Activated T-cell treated with anti-CD3 and anti-CD28 coated beads, Interleukin-2, amount 50 U/mL, for 4 hours (primary cell): Measurements from ENCODE around the gene PLEKHH1. TPM values are rescaled to one million over a fixed set of nuclear protein-coding genes. Genes with fewer than 3 reads are reported as not detected.
"Not testable (repeated sequence)": the region's sequence is repeated elsewhere in the genome, so short reads cannot be mapped to it uniquely, and the experiment has no call there.

ENCODE experiments used
- ATAC-seq, 2 donors: fragments of 200-7000 bp; cut with Tn5 transposase; one replicate each; pipeline ENCODE4 v1.10.0; 2021
- DNase-seq: peaks from one replicate; pipeline ENCODE4 v3.0.0-alpha.2; 2020
- H3K27me3 Mint-ChIP-seq: one replicate; pipeline ENCODE4 v1.8.0; 2021; ENCODE audit warnings: low read depth, mixed read lengths
- H3K36me3 Mint-ChIP-seq: one replicate; pipeline ENCODE4 v1.8.0; 2022; ENCODE audit warnings: mixed read lengths; ENCODE audit not compliant: insufficient read depth
- H3K4me1 Mint-ChIP-seq: one replicate; pipeline ENCODE4 v1.8.0; 2021; ENCODE audit warnings: low read depth, mixed read lengths
- H3K4me3 Mint-ChIP-seq: one replicate; pipeline ENCODE4 v1.8.0; 2021; ENCODE audit warnings: mild to moderate bottlenecking, moderate library complexity, mixed read lengths
- H3K9me3 Mint-ChIP-seq: one replicate; pipeline ENCODE4 v1.8.0; 2021; ENCODE audit warnings: mixed read lengths
- total RNA-seq, 3 donors: library from RNA; stranded (reverse); gene quantifications; one replicate each; pipeline ENCODE4 v1.2.1, GENCODE V29; 2021

PLEKHH1 gene
- total RNA-seq, 3 donors from 2014 or later: 1.1 to 2.3 (median 1.1) TPM

GRCh38 chr14:67583711-67584644, 50.9 kb downstream of the PLEKHH1 start:
- no peak overlapping the region for H3K4me3 Mint-ChIP-seq
- H3K27me3 Mint-ChIP-seq: no peaks in the 10 kb centered on the region
- DNase-seq (peak; percentile 20), ATAC-seq (peak in 1 of 2 donors; percentile 72)
- no peaks in the 10 kb centered on the region for H3K9me3 Mint-ChIP-seq
- H3K36me3 Mint-ChIP-seq: peaks cover 10% of the 10 kb centered on the region
- no peaks in the 10 kb centered on the region for H3K4me1 Mint-ChIP-seq

GRCh38 chr14:67584978-67585377, 51.9 kb downstream of the PLEKHH1 start:
- DNase-seq (no peak), ATAC-seq (no peak)
- Mint-ChIP-seq H3K4me3 (no peak overlapping the region), H3K9me3 (no peaks in the 10 kb centered on the region), H3K36me3 (peaks cover 13% of the 10 kb centered on the region), H3K4me1 (no peaks in the 10 kb centered on the region), H3K27me3 (no peaks in the 10 kb centered on the region)

GRCh38 chr14:67586369-67586768, 53.3 kb downstream of the PLEKHH1 start:
- no peaks in the 10 kb centered on the region for H3K4me1 Mint-ChIP-seq
- no peaks in the 10 kb centered on the region for H3K27me3 Mint-ChIP-seq
- no peak for DNase-seq
- H3K36me3 Mint-ChIP-seq: peaks cover 19% of the 10 kb centered on the region
- H3K9me3 Mint-ChIP-seq: no peaks in the 10 kb centered on the region
- H3K4me3 Mint-ChIP-seq: no peak overlapping the region
- ATAC-seq: no peak

- peaks cover 23% of the 10 kb centered on the region for H3K36me3 Mint-ChIP-seq
- no peaks in the 10 kb centered on the region for H3K9me3 Mint-ChIP-seq
- no peaks in the 10 kb centered on the region for H3K4me1 Mint-ChIP-seq
- DNase-seq: no peak
- no peaks in the 10 kb centered on the region for H3K27me3 Mint-ChIP-seq
- ATAC-seq: no peak
- H3K4me3 Mint-ChIP-seq: no peak overlapping the region
These were observed 56.2 kb downstream of the PLEKHH1 start for GRCh38 chr14:67589204-67589770.

GRCh38 chr14:67593650-67594049, 60.6 kb downstream of the PLEKHH1 start:
- peaks cover 24% of the 10 kb centered on the region for H3K4me1 Mint-ChIP-seq
- peaks cover 21% of the 10 kb centered on the region for H3K36me3 Mint-ChIP-seq
- not testable (repeated sequence) for H3K4me3 Mint-ChIP-seq, H3K9me3 Mint-ChIP-seq, ATAC-seq, H3K27me3 Mint-ChIP-seq, DNase-seq

- DNase-seq (no peak), ATAC-seq (no peak)
- Mint-ChIP-seq H3K27me3 (no peaks in the 10 kb centered on the region), H3K4me1 (peaks cover 37% of the 10 kb centered on the region), H3K36me3 (peaks cover 15% of the 10 kb centered on the region), H3K4me3 (no peak overlapping the region), H3K9me3 (no peaks in the 10 kb centered on the region)
These were observed 62.3 kb downstream of the PLEKHH1 start for GRCh38 chr14:67595392-67595791.

GRCh38 chr14:67599698-67600561, 66.8 kb downstream of the PLEKHH1 start, which contains the start of gene PIGH:
Gene PIGH, minus strand, starts transcription at chr14:67600268. Its CDS starts 65 bp downstream, at chr14:67600203.
- Mint-ChIP-seq H3K9me3 (no peaks in the 10 kb centered on the region), H3K4me1 (peaks cover 44% of the 10 kb centered on the region), H3K27me3 (no peaks in the 10 kb centered on the region), H3K4me3 (peak within 1 kb of the TSS; percentile 96), H3K36me3 (peaks cover 5% of the 10 kb centered on the region)
- DNase-seq: peak; percentile 92
- ATAC-seq: peak; percentile 98 to 99

- not testable (repeated sequence) for H3K9me3 Mint-ChIP-seq, H3K36me3 Mint-ChIP-seq, DNase-seq, ATAC-seq, H3K27me3 Mint-ChIP-seq
- peaks cover 40% of the 10 kb centered on the region for H3K4me1 Mint-ChIP-seq
- H3K4me3 Mint-ChIP-seq: peak overlapping the region; percentile 96
These were observed 67.5 kb downstream of the PLEKHH1 start for GRCh38 chr14:67600562-67600974.

GRCh38 chr14:67602076-67602475, 69.0 kb downstream of the PLEKHH1 start:
- no peak for ATAC-seq
- no peak for DNase-seq
- H3K4me1 Mint-ChIP-seq: peaks cover 34% of the 10 kb centered on the region
- H3K36me3 Mint-ChIP-seq: no peaks in the 10 kb centered on the region
- no peaks in the 10 kb centered on the region for H3K9me3 Mint-ChIP-seq
- no peaks in the 10 kb centered on the region for H3K27me3 Mint-ChIP-seq
- H3K4me3 Mint-ChIP-seq: peak overlapping the region; percentile 37

GRCh38 chr14:67602995-67603545, 70.0 kb downstream of the PLEKHH1 start:
- no peak for ATAC-seq
- peaks cover 26% of the 10 kb centered on the region for H3K4me1 Mint-ChIP-seq

GRCh38 chr14:67607646-67608045, 74.6 kb downstream of the PLEKHH1 start:
- Mint-ChIP-seq H3K4me1 (no peaks in the 10 kb centered on the region), H3K4me3 (no peak overlapping the region), H3K27me3 (peaks cover 3% of the 10 kb centered on the region), H3K9me3 (no peaks in the 10 kb centered on the region), H3K36me3 (no peaks in the 10 kb centered on the region)
- DNase-seq (no peak), ATAC-seq (no peak)

More at GRCh38 chr14:67602995-67603545, 70.0 kb downstream of the PLEKHH1 start:
- no peaks in the 10 kb centered on the region for H3K27me3 Mint-ChIP-seq
- no peak overlapping the region for H3K4me3 Mint-ChIP-seq
- no peaks in the 10 kb centered on the region for H3K9me3 Mint-ChIP-seq
- no peaks in the 10 kb centered on the region for H3K36me3 Mint-ChIP-seq
- DNase-seq: no peak

GRCh38 chr14:67609642-67610310, 76.7 kb downstream of the PLEKHH1 start:
- DNase-seq (no peak), ATAC-seq (no peak)
- Mint-ChIP-seq H3K36me3 (no peaks in the 10 kb centered on the region), H3K4me3 (no peak overlapping the region), H3K27me3 (peaks cover 4% of the 10 kb centered on the region), H3K4me1 (no peaks in the 10 kb centered on the region), H3K9me3 (no peaks in the 10 kb centered on the region)

GRCh38 chr14:67610491-67610890, 77.4 kb downstream of the PLEKHH1 start:
- Mint-ChIP-seq H3K27me3 (peaks cover 4% of the 10 kb centered on the region), H3K4me1 (no peaks in the 10 kb centered on the region), H3K9me3 (no peaks in the 10 kb centered on the region), H3K4me3 (no peak overlapping the region), H3K36me3 (no peaks in the 10 kb centered on the region)
- no peak for DNase-seq
- no peak for ATAC-seq
